RWPE1 (cell line): ENCODE results near the gene EGFLAM.

ENCODE experiments used
- CTCF ChIA-PET: fragments of 350-600 bp; sonication (Branson Sonifier 250); formaldehyde crosslinking; extraction: SDS; loops from one replicate; lab custom pipeline; 2021; lab: Yijun Ruan, JAX
- POLR2A ChIA-PET: fragments of 400-600 bp; formaldehyde crosslinking; extraction: SDS; loops from one replicate; lab custom pipeline; 2020; ENCODE audit warnings: antibody characterized with exemption; ENCODE audit not compliant: low non-redundant PET; lab: Yijun Ruan, JAX
- DNase-seq: peaks from one replicate; pipeline ENCODE4 v3.0.0; 2012; ENCODE audit warnings: low spot score
- H3K27ac ChIP-seq: fragments of 450-650 bp; 2 replicates; pipeline ENCODE4 v1.5.1; 2017
- TF ChIP-seq, protein P1 (sequence below): fragments of 450-650 bp; conservative IDR thresholded peaks from 2 replicates; pipeline ENCODE4 v1.5.1; 2017; ENCODE audit warnings: low read depth, mild to moderate bottlenecking

Gene EGFLAM

DNA sequence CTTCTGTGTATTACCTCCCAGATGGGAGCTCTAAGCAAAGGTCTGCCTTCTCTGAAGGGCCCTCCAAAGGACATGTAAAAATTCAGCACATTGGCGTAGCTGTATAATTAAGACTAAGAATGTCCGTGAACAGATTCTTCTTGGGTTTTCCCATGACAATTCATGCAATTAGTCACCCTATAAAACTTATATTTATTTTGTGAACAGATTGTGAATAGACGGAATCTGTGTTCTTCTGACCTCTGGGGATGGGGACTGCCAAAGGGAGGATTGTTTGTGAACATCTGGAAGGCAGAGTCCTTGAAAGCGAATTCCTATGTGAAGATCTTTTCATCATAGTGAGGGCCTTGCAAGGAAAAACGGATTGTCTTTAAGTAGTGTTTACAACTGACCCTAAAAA is 111.3 kb downstream of the EGFLAM start:
- no peak for DNase-seq
- POLR2A ChIA-PET: no interaction called here
- TF ChIP-seq, protein P1, sequence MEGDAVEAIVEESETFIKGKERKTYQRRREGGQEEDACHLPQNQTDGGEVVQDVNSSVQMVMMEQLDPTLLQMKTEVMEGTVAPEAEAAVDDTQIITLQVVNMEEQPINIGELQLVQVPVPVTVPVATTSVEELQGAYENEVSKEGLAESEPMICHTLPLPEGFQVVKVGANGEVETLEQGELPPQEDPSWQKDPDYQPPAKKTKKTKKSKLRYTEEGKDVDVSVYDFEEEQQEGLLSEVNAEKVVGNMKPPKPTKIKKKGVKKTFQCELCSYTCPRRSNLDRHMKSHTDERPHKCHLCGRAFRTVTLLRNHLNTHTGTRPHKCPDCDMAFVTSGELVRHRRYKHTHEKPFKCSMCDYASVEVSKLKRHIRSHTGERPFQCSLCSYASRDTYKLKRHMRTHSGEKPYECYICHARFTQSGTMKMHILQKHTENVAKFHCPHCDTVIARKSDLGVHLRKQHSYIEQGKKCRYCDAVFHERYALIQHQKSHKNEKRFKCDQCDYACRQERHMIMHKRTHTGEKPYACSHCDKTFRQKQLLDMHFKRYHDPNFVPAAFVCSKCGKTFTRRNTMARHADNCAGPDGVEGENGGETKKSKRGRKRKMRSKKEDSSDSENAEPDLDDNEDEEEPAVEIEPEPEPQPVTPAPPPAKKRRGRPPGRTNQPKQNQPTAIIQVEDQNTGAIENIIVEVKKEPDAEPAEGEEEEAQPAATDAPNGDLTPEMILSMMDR: no peak
- CTCF ChIA-PET: interaction anchor here (1.3 kb wide), 1 partner anchor 13 kb away, joined by 7 read pairs; no protein-coding TSS in a partner anchor
- H3K27ac ChIP-seq: no peak overlapping the region

DNA sequence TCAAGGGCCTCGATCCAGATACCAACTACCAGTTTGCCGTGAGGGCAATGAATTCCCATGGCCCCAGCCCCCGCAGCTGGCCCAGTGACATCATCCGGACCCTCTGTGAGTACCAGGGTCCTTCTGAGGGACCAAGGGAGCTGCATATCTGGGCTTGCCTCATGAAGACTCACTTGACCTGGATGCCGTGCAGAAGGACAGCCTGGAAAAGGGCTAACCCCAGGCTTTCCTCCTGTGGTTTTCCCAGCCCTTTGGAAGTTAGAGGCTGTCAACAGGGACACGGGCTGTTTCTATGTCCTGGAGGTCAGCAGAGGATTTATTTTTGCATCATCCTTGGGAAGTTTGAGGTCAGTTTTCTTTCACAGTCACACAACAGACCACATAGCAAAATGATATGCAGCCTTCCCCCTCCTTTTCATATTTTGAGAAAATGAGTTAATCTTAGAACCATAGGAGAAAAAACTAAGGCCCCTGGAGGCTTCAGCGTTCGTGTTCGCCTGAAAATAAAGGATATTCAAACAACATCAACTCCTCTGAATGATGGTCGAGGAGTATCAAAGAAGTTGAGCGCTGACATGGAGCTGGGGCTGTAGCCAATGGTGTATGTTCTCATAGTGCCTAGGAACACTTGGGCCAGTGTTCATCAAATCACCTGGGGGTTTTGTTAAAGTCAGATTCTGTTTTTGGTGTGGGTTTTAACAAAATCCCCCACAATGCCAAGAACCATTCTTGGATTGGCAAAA is 112.2 kb downstream of the EGFLAM start:
- ChIA-PET CTCF (interaction anchor here (1.3 kb wide), 1 partner anchor 12 kb away, joined by 4 read pairs; no protein-coding TSS in a partner anchor), POLR2A (no interaction called here)
- no peak overlapping the region for H3K27ac ChIP-seq
- no peak for DNase-seq
- TF ChIP-seq, protein P1: no peak

DNA sequence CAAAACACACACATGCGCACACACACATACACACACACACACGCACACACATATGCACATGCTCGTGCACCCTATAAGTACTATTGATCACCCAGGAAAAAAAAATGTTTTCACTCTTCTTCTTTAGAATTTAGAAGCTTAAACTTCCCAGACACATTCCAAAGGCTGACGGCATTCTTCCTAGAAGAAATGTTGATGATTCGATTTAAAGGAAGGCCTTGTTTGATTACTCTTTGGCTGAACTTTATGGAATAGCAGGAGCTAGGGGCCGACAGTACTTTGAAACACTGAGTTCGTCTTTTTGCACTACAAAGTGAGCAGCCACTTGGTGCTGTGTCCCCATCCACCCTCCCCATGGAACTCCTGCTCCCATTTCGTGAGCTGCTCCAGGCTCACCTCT is 113.2 kb downstream of the EGFLAM start:
- no peak overlapping the region for H3K27ac ChIP-seq
- CTCF ChIA-PET: interaction anchor here (1.3 kb wide), 1 partner anchor 11 kb away, joined by 4 read pairs; no protein-coding TSS in a partner anchor
- no peak for DNase-seq
- TF ChIP-seq, protein P1: no peak
- POLR2A ChIA-PET: no interaction called here

DNA sequence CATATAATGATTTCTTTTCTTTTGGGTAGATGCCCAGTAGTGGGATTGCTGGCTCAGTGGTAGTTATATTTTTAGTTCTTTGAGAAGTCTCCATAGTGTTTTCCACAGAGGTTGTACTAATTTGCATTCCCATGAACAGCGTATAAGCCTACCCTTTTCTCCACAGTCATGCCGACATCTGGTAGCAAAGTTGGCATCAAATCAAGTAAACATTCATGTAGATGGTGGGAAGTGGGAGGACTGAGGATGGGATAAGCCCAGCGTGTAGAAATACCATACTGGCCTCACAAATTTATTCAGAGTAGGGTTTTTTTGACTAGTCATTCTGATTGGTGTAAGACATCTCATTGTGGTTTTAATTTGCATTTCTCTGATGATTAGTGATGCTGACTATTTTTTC is 115.4 kb downstream of the EGFLAM start:
- TF ChIP-seq, protein P1: no peak
- no peak for DNase-seq
- ChIA-PET CTCF (no interaction called here), POLR2A (no interaction called here)
- no peak overlapping the region for H3K27ac ChIP-seq

DNA sequence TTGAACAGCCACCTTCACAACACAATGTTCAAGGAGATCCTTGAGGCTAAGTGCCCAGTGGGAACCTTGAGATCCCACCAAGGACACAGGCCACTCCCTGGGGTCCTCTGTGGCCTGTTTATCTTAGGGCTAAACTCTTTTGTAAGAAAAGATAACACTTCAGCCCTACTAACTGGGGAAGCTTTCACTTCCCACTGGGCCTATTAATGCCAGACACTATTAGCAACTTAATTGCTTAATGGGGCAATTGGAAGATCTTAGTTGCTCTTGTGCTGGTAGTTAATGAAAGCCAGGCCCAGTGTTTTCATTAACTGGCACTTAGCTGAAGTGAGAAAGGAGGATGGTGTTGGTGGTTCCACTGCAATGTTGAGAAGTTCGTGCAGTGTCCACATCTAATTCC is 117.1 kb downstream of the EGFLAM start:
- DNase-seq: no peak
- TF ChIP-seq, protein P1: no peak
- POLR2A ChIA-PET: no interaction called here
- CTCF ChIA-PET: interaction anchor here (0.6 to 0.7 kb wide), 3 partner anchors 45 to 297 kb away, joined by 3 to 6 read pairs (median 3); no protein-coding TSS in a partner anchor
- H3K27ac ChIP-seq: no peak overlapping the region

DNA sequence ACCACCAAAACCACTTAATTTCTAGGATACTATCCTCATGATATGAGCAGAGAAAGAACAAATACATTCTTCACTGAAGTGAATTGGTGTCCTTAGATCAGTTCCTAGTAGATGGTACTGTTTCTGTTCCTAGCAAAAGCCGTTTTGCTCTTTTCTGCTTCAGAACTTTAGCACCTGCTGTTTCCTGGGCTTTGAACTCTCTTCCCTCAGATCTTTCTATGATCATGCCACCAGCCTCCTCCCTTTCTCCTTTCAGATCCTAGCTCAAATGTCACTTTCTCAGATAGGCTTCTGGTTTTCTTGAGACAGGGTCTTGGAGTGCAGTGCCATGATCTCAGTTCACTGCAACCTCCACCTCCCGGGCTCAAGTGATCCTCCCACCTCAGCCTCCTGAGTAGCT is 118.0 kb downstream of the EGFLAM start:
- H3K27ac ChIP-seq: no peak overlapping the region
- TF ChIP-seq, protein P1: no peak
- ChIA-PET POLR2A (no interaction called here), CTCF (no interaction called here)
- DNase-seq: no peak
